ENCODE measurements around the gene AP1S1. TPM values are rescaled to one million over a fixed set of nuclear protein-coding genes. Genes with fewer than 3 reads are reported as not detected.

The AP1S1 gene
- total and polyA plus RNA-seq, 2 donors, result 27.9 to 48.5 TPM

- peak overlapping the region; percentile 55 to 60 for H3K27ac ChIP-seq (ENCODE audit: low read depth in 1 of 2, low read length in 1 of 2)
- H3K4me1 ChIP-seq (ENCODE audit: control insufficient read depth in 2 of 2, insufficient read depth in 2 of 2, low read length in 2 of 2), result peaks cover 20 to 36% of the 10 kb centered on the region in 2 donors
- no peak for DNase-seq (ENCODE audit: low read depth in 6 of 9, low spot score in 9 of 9)
- peaks cover 4 to 52% of the 10 kb centered on the region in 2 donors for H3K27me3 ChIP-seq (ENCODE audit: control insufficient read depth in 2 of 2, insufficient read depth in 1 of 2, low read length in 1 of 2)
- H3K36me3 ChIP-seq (ENCODE audit: control insufficient read depth in 2 of 2, insufficient read depth in 2 of 2, low read length in 1 of 2), result no peaks in the 10 kb centered on the region
- peak overlapping the region in 1 of 2 donors; percentile 15 for H3K4me3 ChIP-seq (ENCODE audit: low read length in 2 of 2)
- H3K9me3 ChIP-seq (ENCODE audit: control insufficient read depth in 2 of 2, insufficient read depth in 1 of 2, low read length in 1 of 2), result no peaks in the 10 kb centered on the region
- WGBS, result 40% methylated on average over 17 of the region's 17 CpGs
These were observed 32.0 kb upstream of the AP1S1 start for GRCh38 chr7:101121991-101122932.

GRCh38 chr7:101122933-101123702 lies 31.2 kb upstream of the AP1S1 start:
- Histone ChIP-seq H3K36me3 (ENCODE audit: control insufficient read depth in 2 of 2, insufficient read depth in 2 of 2, low read length in 1 of 2) (no peaks in the 10 kb centered on the region), H3K4me3 (ENCODE audit: low read length in 2 of 2) (no peak overlapping the region), H3K9me3 (ENCODE audit: control insufficient read depth in 2 of 2, insufficient read depth in 1 of 2, low read length in 1 of 2) (no peaks in the 10 kb centered on the region), H3K27me3 (ENCODE audit: control insufficient read depth in 2 of 2, insufficient read depth in 1 of 2, low read length in 1 of 2) (peaks cover 4 to 51% of the 10 kb centered on the region in 2 donors), H3K27ac (ENCODE audit: low read depth in 1 of 2, low read length in 1 of 2) (no peak overlapping the region), H3K4me1 (ENCODE audit: control insufficient read depth in 2 of 2, insufficient read depth in 2 of 2, low read length in 2 of 2) (peaks cover 28 to 45% of the 10 kb centered on the region in 2 donors)
- DNase-seq (ENCODE audit: low read depth in 6 of 9, low spot score in 9 of 9), result no peak
- 97% methylated on average over 11 of the region's 11 CpGs for WGBS

- Histone ChIP-seq H3K36me3 (ENCODE audit: control insufficient read depth in 2 of 2, insufficient read depth in 2 of 2, low read length in 1 of 2) (no peaks in the 10 kb centered on the region), H3K4me3 (ENCODE audit: low read length in 2 of 2) (no peak overlapping the region), H3K27me3 (ENCODE audit: control insufficient read depth in 2 of 2, insufficient read depth in 1 of 2, low read length in 1 of 2) (peaks cover 4 to 55% of the 10 kb centered on the region in 2 donors), H3K9me3 (ENCODE audit: control insufficient read depth in 2 of 2, insufficient read depth in 1 of 2, low read length in 1 of 2) (no peaks in the 10 kb centered on the region), H3K27ac (ENCODE audit: low read depth in 1 of 2, low read length in 1 of 2) (no peak overlapping the region), H3K4me1 (ENCODE audit: control insufficient read depth in 2 of 2, insufficient read depth in 2 of 2, low read length in 2 of 2) (peaks cover 33 to 50% of the 10 kb centered on the region in 2 donors)
- 78% methylated on average over 3 of the region's 3 CpGs for WGBS
- no peak for DNase-seq (ENCODE audit: low read depth in 6 of 9, low spot score in 9 of 9)
These were observed 30.6 kb upstream of the AP1S1 start for GRCh38 chr7:101123703-101124068.

- H3K27me3 ChIP-seq (ENCODE audit: control insufficient read depth in 2 of 2, insufficient read depth in 1 of 2, low read length in 1 of 2), result peaks cover 4 to 53% of the 10 kb centered on the region in 2 donors
- H3K36me3 ChIP-seq (ENCODE audit: control insufficient read depth in 2 of 2, insufficient read depth in 2 of 2, low read length in 1 of 2), result no peaks in the 10 kb centered on the region
- H3K4me1 ChIP-seq (ENCODE audit: control insufficient read depth in 2 of 2, insufficient read depth in 2 of 2, low read length in 2 of 2), result peaks cover 33 to 49% of the 10 kb centered on the region in 2 donors
- peak overlapping the region in 1 of 2 donors; percentile 36 for H3K27ac ChIP-seq (ENCODE audit: low read depth in 1 of 2, low read length in 1 of 2)
- no peak for DNase-seq (ENCODE audit: low read depth in 6 of 9, low spot score in 9 of 9)
- 18% methylated on average over 7 of the region's 7 CpGs for WGBS
- no peak overlapping the region for H3K4me3 ChIP-seq (ENCODE audit: low read length in 2 of 2)
- H3K9me3 ChIP-seq (ENCODE audit: control insufficient read depth in 2 of 2, insufficient read depth in 1 of 2, low read length in 1 of 2), result no peaks in the 10 kb centered on the region
These were observed 29.8 kb upstream of the AP1S1 start for GRCh38 chr7:101124376-101125056.

GRCh38 chr7:101125989-101126650 lies 28.2 kb upstream of the AP1S1 start:
- no peaks in the 10 kb centered on the region for H3K9me3 ChIP-seq (ENCODE audit: control insufficient read depth in 2 of 2, insufficient read depth in 1 of 2, low read length in 1 of 2)
- H3K4me1 ChIP-seq (ENCODE audit: control insufficient read depth in 2 of 2, insufficient read depth in 2 of 2, low read length in 2 of 2), result peaks cover 33 to 46% of the 10 kb centered on the region in 2 donors
- H3K27me3 ChIP-seq (ENCODE audit: control insufficient read depth in 2 of 2, insufficient read depth in 1 of 2, low read length in 1 of 2), result peaks cover 4 to 41% of the 10 kb centered on the region in 2 donors
- no peak for DNase-seq (ENCODE audit: low read depth in 6 of 9, low spot score in 9 of 9)
- H3K27ac ChIP-seq (ENCODE audit: low read depth in 1 of 2, low read length in 1 of 2), result peak overlapping the region in 1 of 2 donors; percentile 62
- 47% methylated on average over 15 of the region's 15 CpGs for WGBS
- H3K36me3 ChIP-seq (ENCODE audit: control insufficient read depth in 2 of 2, insufficient read depth in 2 of 2, low read length in 1 of 2), result no peaks in the 10 kb centered on the region
- no peak overlapping the region for H3K4me3 ChIP-seq (ENCODE audit: low read length in 2 of 2)

GRCh38 chr7:101126651-101127459 lies 27.4 kb upstream of the AP1S1 start, which contains the start of gene SERPINE1:
Gene SERPINE1, plus strand, starts transcription at chr7:101127104. Its CDS starts 1,290 bp downstream, at chr7:101128394.
- H3K27me3 ChIP-seq (ENCODE audit: control insufficient read depth in 2 of 2, insufficient read depth in 1 of 2, low read length in 1 of 2), result peaks cover 4 to 36% of the 10 kb centered on the region in 2 donors
- DNase-seq (ENCODE audit: low read depth in 6 of 9, low spot score in 9 of 9), result peak; percentile 38 to 86 (median 60)
- H3K4me1 ChIP-seq (ENCODE audit: control insufficient read depth in 2 of 2, insufficient read depth in 2 of 2, low read length in 2 of 2), result peaks cover 33 to 44% of the 10 kb centered on the region in 2 donors
- peak within 1 kb of the TSS; percentile 59 to 62 for H3K27ac ChIP-seq (ENCODE audit: low read depth in 1 of 2, low read length in 1 of 2)
- H3K4me3 ChIP-seq (ENCODE audit: low read length in 2 of 2), result peak within 1 kb of the TSS in 1 of 2 donors; percentile 28
- 9% methylated on average over 22 of the region's 22 CpGs for WGBS
- H3K36me3 ChIP-seq (ENCODE audit: control insufficient read depth in 2 of 2, insufficient read depth in 2 of 2, low read length in 1 of 2), result no peaks in the 10 kb centered on the region
- H3K9me3 ChIP-seq (ENCODE audit: control insufficient read depth in 2 of 2, insufficient read depth in 1 of 2, low read length in 1 of 2), result no peaks in the 10 kb centered on the region

- H3K4me3 ChIP-seq (ENCODE audit: low read length in 2 of 2), result no peak overlapping the region
- WGBS, result 84% methylated on average over 3 of the region's 3 CpGs
- no peaks in the 10 kb centered on the region for H3K9me3 ChIP-seq (ENCODE audit: control insufficient read depth in 2 of 2, insufficient read depth in 1 of 2, low read length in 1 of 2)
- DNase-seq (ENCODE audit: low read depth in 6 of 9, low spot score in 9 of 9), result no peak
- H3K27ac ChIP-seq (ENCODE audit: low read depth in 1 of 2, low read length in 1 of 2), result no peak overlapping the region
- H3K36me3 ChIP-seq (ENCODE audit: control insufficient read depth in 2 of 2, insufficient read depth in 2 of 2, low read length in 1 of 2), result no peaks in the 10 kb centered on the region
- H3K4me1 ChIP-seq (ENCODE audit: control insufficient read depth in 2 of 2, insufficient read depth in 2 of 2, low read length in 2 of 2), result peaks cover 33 to 38% of the 10 kb centered on the region in 2 donors
- peaks cover under 1 to 29% of the 10 kb centered on the region in 2 donors for H3K27me3 ChIP-seq (ENCODE audit: control insufficient read depth in 2 of 2, insufficient read depth in 1 of 2, low read length in 1 of 2)
These were observed 26.7 kb upstream of the AP1S1 start for GRCh38 chr7:101127460-101128039.

Measured in thymus (tissue), 11 donors.